Measurements from ENCODE around the gene ATP1A2.

DNA sequence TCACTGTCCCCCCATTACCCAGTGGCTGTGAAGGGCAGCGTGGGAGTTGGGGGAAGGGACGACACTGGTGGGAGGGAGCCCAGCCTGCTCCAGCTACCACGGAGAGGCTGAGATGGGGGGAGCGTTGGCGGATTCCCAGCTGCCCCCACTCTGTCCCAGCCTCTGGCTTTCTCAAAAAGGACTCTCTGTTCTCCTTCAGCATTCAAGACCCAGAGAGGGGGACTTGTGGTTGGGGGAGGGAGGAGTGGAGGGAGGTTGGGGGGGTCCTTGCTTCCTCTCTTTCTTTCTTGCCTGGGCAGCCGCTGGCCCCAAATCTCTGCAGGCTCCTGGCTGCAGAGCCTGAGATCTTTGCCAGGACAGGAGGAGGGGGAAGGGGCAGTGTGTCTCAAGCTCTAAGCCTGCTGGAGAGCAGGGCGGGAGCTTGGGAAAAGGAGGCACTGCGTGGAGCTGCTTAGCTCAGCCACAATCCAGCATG, 2.2 kb downstream of the ATP1A2 start:
- TF ChIP-seq POLR2AphosphoS5 (IDR thresholded peaks at IDR 0.05; ENCODE audit: low read depth, low read length) = no peak
- no peak for TF ChIP-seq POLR2A (IDR thresholded peaks at IDR 0.05; ENCODE audit: low read depth, low read length)
- TF ChIP-seq TAF1 (IDR thresholded peaks at IDR 0.05; ENCODE audit: borderline replicate concordance, low read depth, low read length) = no peak
